ENCODE measurements around the gene EFTUD2.

EFTUD2 gene

DNA sequence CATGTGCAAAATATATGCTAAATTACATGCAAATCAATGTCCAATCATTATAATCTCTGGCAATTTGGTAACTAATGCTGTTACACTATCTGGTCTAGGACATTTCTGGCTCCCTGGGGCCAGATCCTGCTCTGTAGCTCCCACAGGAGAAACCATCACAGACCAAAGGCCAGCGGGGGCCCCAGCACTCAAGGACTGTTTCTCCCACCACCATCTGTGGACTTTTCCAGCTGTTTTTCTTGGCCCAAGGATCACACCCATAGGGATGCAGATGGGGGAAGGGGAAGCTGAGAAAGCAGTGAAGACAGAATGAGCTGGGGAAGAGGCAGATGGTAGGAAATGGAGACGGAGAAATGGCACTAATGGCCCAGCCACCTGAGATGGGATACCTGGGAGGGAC lies 51.7 kb downstream of the EFTUD2 start, which contains the start of gene HIGD1B:
TSS of gene HIGD1B (plus strand) at position 298 of the 400 bp plus-strand sequence. CDS start 270 bp downstream, outside the sequence.
- no peaks in the 10 kb centered on the region for H3K4me1 ChIP-seq (ENCODE audit: insufficient read depth, low read length, severe bottlenecking)
- H3K27ac ChIP-seq (ENCODE audit: low read depth, low read length, poor library complexity, severe bottlenecking), result no peak within 1 kb of the TSS
- no peaks in the 10 kb centered on the region for H3K9me2 ChIP-seq (ENCODE audit: low read depth, low read length)
- no peaks in the 10 kb centered on the region for H3K9me3 ChIP-seq (ENCODE audit: low read length)
- no peak for TF ChIP-seq EZH2 (IDR thresholded peaks at IDR 0.05; ENCODE audit: borderline replicate concordance, low read length)
- TF ChIP-seq, protein P1, sequence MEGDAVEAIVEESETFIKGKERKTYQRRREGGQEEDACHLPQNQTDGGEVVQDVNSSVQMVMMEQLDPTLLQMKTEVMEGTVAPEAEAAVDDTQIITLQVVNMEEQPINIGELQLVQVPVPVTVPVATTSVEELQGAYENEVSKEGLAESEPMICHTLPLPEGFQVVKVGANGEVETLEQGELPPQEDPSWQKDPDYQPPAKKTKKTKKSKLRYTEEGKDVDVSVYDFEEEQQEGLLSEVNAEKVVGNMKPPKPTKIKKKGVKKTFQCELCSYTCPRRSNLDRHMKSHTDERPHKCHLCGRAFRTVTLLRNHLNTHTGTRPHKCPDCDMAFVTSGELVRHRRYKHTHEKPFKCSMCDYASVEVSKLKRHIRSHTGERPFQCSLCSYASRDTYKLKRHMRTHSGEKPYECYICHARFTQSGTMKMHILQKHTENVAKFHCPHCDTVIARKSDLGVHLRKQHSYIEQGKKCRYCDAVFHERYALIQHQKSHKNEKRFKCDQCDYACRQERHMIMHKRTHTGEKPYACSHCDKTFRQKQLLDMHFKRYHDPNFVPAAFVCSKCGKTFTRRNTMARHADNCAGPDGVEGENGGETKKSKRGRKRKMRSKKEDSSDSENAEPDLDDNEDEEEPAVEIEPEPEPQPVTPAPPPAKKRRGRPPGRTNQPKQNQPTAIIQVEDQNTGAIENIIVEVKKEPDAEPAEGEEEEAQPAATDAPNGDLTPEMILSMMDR (IDR thresholded peaks at IDR 0.05; ENCODE audit: low read length), result no peak
- H3F3A ChIP-seq (ENCODE audit: insufficient read depth, low read length), result no peaks in the 10 kb centered on the region
- H3K27me3 ChIP-seq (ENCODE audit: insufficient read depth, low read length), result no peaks in the 10 kb centered on the region
- H3K4me3 ChIP-seq (ENCODE audit: low read depth, low read length, poor library complexity, severe bottlenecking), result no peak within 1 kb of the TSS
- H3K79me2 ChIP-seq (ENCODE audit: insufficient read depth, low read length), result no peaks in the 10 kb centered on the region
- no peak within 1 kb of the TSS for H2AFZ ChIP-seq (ENCODE audit: low read length)
- H4K20me1 ChIP-seq (ENCODE audit: insufficient read depth, low read length), result no peaks in the 10 kb centered on the region
- H3K36me3 ChIP-seq (ENCODE audit: insufficient read depth, low read length), result peaks cover 26% of the 10 kb centered on the region
- no peak within 1 kb of the TSS for H3K9ac ChIP-seq (ENCODE audit: low read length)
- no peak within 1 kb of the TSS for H3K4me2 ChIP-seq (ENCODE audit: low read length)

DNA sequence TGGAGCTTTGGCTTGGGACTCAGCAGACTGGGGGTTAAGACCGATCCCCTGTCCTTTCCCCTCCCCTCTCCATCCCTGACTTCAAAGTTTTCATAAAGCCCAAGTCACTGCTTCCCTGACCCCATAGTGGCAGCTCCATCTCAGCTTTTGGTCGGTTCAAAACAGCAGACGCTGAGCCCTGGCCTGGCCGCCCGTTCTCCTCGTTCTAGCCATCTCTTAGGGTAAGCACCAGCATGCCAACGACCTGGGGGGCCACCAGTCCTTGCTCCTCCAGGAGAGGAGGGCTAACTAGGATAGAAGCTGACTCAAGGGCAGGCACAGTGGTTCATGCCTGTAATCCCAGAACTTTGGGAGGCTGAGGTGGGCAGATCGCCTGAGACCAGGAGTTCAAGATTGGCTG lies 53.0 kb downstream of the EFTUD2 start:
- H3K9me3 ChIP-seq (ENCODE audit: low read length), result no peaks in the 10 kb centered on the region
- no peaks in the 10 kb centered on the region for H3F3A ChIP-seq (ENCODE audit: insufficient read depth, low read length)
- no peak overlapping the region for H3K4me2 ChIP-seq (ENCODE audit: low read length)
- TF ChIP-seq, protein P1 (IDR thresholded peaks at IDR 0.05; ENCODE audit: low read length), result no peak
- no peak for TF ChIP-seq EZH2 (IDR thresholded peaks at IDR 0.05; ENCODE audit: borderline replicate concordance, low read length)
- no peak overlapping the region for H2AFZ ChIP-seq (ENCODE audit: low read length)
- peaks cover 15% of the 10 kb centered on the region for H3K36me3 ChIP-seq (ENCODE audit: insufficient read depth, low read length)
- H3K9me2 ChIP-seq (ENCODE audit: low read depth, low read length), result no peaks in the 10 kb centered on the region
- H3K4me3 ChIP-seq (ENCODE audit: low read depth, low read length, poor library complexity, severe bottlenecking), result no peak overlapping the region
- no peaks in the 10 kb centered on the region for H3K79me2 ChIP-seq (ENCODE audit: insufficient read depth, low read length)
- H3K27ac ChIP-seq (ENCODE audit: low read depth, low read length, poor library complexity, severe bottlenecking), result no peak overlapping the region
- no peak overlapping the region for H3K9ac ChIP-seq (ENCODE audit: low read length)
- H4K20me1 ChIP-seq (ENCODE audit: insufficient read depth, low read length), result no peaks in the 10 kb centered on the region
- no peaks in the 10 kb centered on the region for H3K27me3 ChIP-seq (ENCODE audit: insufficient read depth, low read length)
- H3K4me1 ChIP-seq (ENCODE audit: insufficient read depth, low read length, severe bottlenecking), result no peaks in the 10 kb centered on the region

DNA sequence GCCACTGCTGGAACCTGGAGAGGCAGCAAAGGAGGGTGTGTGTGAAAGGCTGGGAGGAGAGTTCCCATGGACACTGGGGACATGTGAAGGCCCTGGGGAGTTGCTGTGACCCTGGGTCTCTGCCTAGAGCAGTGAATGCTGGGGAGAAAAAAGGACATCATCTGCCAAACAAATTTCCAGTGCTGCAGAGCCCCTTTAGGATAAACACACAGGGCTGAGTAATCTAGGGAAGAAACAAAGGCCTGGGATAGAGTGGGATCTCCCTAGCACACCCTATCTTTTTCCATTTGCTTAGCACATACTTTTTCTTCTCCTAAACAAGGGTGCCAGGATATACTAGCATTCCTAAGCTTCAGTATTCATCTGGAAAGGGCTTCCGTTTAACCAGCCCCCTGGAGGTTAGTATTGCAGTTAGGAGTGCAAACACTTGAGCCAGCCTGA lies 54.8 kb downstream of the EFTUD2 start:
- no peak overlapping the region for H3K27ac ChIP-seq (ENCODE audit: low read depth, low read length, poor library complexity, severe bottlenecking)
- H3K4me2 ChIP-seq (ENCODE audit: low read length), result no peak overlapping the region
- H3K9me3 ChIP-seq (ENCODE audit: low read length), result no peaks in the 10 kb centered on the region

More for the DNA sequence above, 54.8 kb downstream of the EFTUD2 start:
- H3K27me3 ChIP-seq (ENCODE audit: insufficient read depth, low read length), result no peaks in the 10 kb centered on the region
- no peak overlapping the region for H2AFZ ChIP-seq (ENCODE audit: low read length)
- H3K9ac ChIP-seq (ENCODE audit: low read length), result no peak overlapping the region
- no peaks in the 10 kb centered on the region for H3K79me2 ChIP-seq (ENCODE audit: insufficient read depth, low read length)
- no peaks in the 10 kb centered on the region for H3K36me3 ChIP-seq (ENCODE audit: insufficient read depth, low read length)
- TF ChIP-seq, protein P1 (IDR thresholded peaks at IDR 0.05; ENCODE audit: low read length), result no peak
- TF ChIP-seq EZH2 (IDR thresholded peaks at IDR 0.05; ENCODE audit: borderline replicate concordance, low read length), result no peak
- H3F3A ChIP-seq (ENCODE audit: insufficient read depth, low read length), result no peaks in the 10 kb centered on the region
- no peaks in the 10 kb centered on the region for H4K20me1 ChIP-seq (ENCODE audit: insufficient read depth, low read length)
- H3K4me3 ChIP-seq (ENCODE audit: low read depth, low read length, poor library complexity, severe bottlenecking), result no peak overlapping the region
- no peaks in the 10 kb centered on the region for H3K4me1 ChIP-seq (ENCODE audit: insufficient read depth, low read length, severe bottlenecking)
- no peaks in the 10 kb centered on the region for H3K9me2 ChIP-seq (ENCODE audit: low read depth, low read length)
